GM19328 (cell line): ENCODE data around the gene SLC17A9.

ENCODE experiments used
- ATAC-seq: cut with Tn5 transposase; IDR thresholded peaks from one replicate; pipeline ENCODE4 v1.9.1; 2021; ENCODE audit warnings: mild to moderate bottlenecking, moderate library complexity; ENCODE audit not compliant: unreplicated experiment

Gene SLC17A9

GRCh38 chr20:62937268-62938104, 15.0 kb upstream of the SLC17A9 start:
- peak; percentile 89 for ATAC-seq

GRCh38 chr20:62938105-62938888, 14.2 kb upstream of the SLC17A9 start, which contains the start of gene GID8:
TSS of gene GID8 (plus strand) at chr20:62938147. CDS start at chr20:62941503, 3,356 bp downstream.
- peak; percentile 39 for ATAC-seq

GRCh38 chr20:62940875-62941274, 11.6 kb upstream of the SLC17A9 start:
- no peak for ATAC-seq

DNA sequence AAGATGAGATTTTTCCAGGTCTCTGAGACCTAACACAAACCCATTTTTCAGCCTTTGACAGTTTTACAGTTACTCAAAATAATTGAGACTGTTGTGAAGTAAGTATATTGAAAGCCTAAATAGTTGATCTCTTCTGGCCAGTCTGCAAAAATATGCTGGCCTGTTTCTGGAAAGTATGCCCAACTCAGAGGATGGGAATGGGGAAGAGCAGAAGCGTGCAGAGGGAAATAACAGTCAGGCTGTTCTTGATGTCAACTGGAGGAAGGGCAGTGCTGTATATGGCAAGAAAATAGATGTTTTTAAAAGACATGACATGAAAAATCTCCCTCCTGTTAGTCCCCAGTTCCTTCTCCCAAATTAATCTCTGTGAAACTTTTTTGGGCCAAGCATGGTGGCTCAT, 10.7 kb upstream of the SLC17A9 start:
- ATAC-seq, result no peak

GRCh38 chr20:62942456-62942855, 10.1 kb upstream of the SLC17A9 start:
- no peak for ATAC-seq

- no peak for ATAC-seq
Measured at GRCh38 chr20:62943396-62943795, 9.1 kb upstream of the SLC17A9 start.

- ATAC-seq, result no peak
Measured at GRCh38 chr20:62944184-62944583, 8.3 kb upstream of the SLC17A9 start.

DNA sequence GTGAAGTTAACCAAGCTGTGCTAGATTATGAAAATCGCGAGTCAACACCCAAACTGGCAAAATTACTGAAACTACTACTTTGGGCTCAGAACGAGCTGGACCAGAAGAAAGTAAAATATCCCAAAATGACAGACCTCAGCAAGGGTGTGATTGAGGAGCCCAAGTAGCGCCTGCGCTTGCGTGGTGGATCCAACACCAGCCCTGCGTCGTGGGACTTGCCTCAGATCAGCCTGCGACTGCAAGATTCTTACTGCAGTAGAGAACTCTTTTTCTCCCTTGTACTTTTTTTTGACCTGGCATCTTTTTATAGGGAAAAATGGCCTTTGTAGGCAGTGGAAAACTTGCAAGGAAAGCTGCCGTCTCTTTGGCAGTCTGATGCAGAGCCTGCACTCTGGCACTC, 7.8 kb upstream of the SLC17A9 start:
- no peak for ATAC-seq

DNA sequence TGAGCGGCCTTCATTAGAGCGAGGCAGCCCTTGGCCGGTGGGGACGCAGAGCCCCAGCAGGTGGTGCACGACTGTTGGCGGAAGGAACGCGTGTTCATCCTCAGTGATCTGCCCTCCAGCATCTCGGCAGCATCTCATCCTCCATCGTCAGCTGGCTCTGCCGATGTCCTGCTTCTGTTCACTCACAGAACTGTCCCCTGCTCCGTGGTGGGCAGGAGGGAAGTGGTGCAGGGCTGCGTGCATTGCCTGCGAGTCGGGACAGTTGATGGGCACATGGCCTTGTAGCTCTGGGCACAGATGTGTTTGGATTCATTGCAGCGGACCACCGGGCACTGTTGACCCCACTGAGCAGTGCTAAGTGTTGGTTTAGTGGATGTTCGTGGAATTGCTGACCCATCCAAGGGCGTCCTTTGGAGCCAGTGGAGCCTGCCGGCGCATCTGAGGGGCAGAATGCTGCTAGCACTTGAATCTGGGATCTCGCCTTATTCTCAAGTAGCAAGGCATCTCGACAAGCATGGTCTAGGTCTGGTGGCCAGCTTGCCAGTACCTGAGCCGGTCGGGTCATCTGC, 6.7 kb upstream of the SLC17A9 start:
- ATAC-seq, result no peak

- no peak for ATAC-seq
Measured at GRCh38 chr20:62946918-62947317, 5.6 kb upstream of the SLC17A9 start.

- no peak for ATAC-seq
Measured at GRCh38 chr20:62947532-62948300, 4.8 kb upstream of the SLC17A9 start.

GRCh38 chr20:62949153-62949821, 3.2 kb upstream of the SLC17A9 start:
- ATAC-seq, result no peak

GRCh38 chr20:62949962-62950361, 2.5 kb upstream of the SLC17A9 start:
- ATAC-seq, result no peak

DNA sequence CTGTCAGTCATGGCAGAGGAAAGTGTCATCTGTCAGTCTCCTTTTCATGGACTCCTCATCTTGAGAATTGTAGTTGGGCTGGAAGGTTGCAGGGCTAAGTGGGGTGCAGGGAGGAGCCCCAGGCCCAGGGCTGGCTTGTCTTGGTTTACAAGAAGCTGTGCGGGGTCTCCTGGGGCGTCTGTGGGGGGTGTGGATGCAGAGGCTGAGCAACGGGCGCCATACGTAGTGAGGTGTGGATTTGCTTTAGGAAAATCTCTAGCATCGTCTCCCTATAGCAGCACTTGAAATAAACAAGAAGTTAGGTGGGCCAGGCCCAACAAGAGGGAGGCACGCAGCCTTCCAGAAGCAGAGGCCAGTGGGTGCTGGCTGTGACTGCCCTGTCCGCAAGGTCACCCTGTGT, 1.8 kb upstream of the SLC17A9 start:
- ATAC-seq, result no peak

DNA sequence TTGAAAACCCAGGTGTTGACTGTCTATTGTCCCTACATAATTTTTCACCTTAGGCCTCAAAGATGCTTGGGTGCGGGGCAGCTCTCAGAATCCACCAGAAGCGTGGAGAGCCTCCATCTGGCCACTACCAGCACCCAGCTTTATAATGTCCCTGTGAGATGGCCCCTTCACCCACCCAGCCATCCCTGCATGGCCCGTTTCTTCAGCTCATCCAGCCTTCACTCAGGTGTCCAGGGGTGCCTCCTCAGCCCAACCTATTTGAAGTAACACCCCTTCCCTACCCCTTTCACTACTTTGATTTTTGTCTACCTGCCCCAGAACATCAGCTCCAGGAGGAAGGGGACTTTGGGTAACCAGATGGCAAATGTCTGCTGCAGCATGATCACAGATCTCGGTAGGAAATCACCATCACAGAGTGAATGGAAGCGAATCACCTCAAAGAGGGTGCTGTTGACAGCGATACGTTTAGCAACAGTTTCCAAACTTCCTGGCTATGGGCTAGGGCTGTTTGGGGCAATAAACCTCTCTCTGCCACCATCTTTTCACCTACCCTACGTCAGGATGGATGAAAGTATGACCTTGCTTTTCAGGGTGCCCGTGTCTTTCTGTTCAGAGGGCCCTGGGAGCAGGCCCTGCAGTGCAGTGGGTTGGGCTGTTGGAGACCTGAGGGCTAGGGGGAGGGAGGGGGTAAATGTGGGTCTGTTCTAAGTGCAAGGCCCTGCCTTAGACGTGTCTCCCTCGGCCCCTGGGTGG, 1.2 kb upstream of the SLC17A9 start:
- no peak for ATAC-seq

DNA sequence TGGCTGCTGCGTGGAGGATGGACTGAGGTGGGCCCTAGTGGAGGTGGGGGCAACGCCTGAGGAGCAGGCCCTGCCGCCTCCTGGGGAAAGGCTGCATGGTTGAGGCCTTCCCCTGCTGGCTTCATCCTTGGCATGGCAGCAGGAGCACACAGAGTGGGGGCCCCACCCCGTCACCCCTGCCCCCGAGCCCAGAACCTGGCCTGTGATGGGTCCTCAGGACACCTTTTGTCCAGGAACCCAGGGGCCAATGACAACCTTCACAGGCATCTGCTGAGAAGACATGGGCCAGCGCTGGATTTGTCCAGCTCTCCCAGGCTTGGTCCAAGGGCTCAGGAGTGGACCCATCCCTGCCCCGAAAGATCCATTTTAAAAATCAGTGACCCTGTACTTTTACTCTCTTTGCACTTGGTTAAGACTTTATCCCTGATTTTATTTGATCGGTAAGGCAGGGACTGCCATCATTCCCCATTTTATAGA, 575 bp upstream of the SLC17A9 start:
- no peak for ATAC-seq

DNA sequence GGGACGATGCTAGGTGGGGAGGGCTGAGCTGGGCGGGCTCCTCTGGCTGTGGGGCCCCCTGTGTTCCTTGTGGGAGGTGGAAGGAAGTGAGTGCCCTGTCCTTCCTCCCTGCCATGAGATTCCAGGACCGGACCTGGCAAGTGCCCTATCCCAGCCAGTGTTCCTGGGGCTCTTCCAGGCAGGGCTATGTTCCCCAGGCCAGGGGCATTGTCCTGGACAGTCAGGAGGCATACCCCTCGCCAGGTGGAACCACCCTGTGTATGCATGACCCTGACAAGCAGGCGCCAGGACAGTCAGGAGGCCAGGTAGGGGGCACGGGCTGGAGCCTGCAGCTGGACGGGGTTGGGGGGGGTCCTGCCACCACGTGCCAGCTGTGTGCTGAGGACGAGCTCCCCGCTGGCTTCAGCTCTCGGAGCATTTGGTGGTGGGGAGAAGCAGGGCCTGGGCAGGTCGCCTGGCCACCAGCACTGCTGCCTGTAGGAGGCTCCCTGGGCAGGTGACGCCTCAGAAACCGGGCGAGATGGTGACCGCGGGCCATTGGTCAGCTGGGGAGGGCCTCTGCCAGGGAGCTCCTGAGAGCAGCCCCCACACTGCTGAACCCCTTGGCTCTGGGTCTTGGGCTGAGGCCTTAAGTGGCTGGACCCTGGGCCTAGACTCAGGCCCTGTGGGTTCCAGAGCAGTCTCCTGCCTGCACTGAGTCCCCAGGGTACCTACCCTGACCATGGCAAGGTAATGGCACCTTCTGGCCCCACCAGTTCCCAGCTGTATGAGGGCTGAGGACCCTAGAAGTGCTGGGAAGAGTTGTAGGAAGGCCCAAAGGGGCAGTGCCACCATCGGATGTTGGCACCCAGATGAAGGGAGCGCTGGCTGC, 694 bp downstream of the SLC17A9 start:
- no peak for ATAC-seq

GRCh38 chr20:62953839-62954703, 1.6 kb downstream of the SLC17A9 start:
- peak; percentile 72 for ATAC-seq
